HEK293 (cell line): ENCODE results near the gene CTCFL.

Experiments
- CTCF ChIP-seq: fragments of 450-650 bp; formaldehyde crosslinking; IDR thresholded peaks from 2 replicates; pipeline ENCODE4 v1.5.1; 2016; ENCODE audit warnings: missing biosample characterization, missing genetic modification characterization
- GLI2 ChIP-seq: fragments of 450-650 bp; formaldehyde crosslinking; IDR thresholded peaks from 2 replicates; pipeline ENCODE4; 2017; ENCODE audit warnings: missing biosample characterization, missing genetic modification characterization, low read depth, borderline replicate concordance
- PBX3 ChIP-seq: sonication (generic); formaldehyde crosslinking; IDR thresholded peaks from 2 replicates; pipeline ENCODE4 v1.8.1; 2022; ENCODE audit warnings: mild to moderate bottlenecking, moderate library complexity, missing genetic modification reagents
- SALL2 ChIP-seq: fragments of 450-650 bp; formaldehyde crosslinking; IDR thresholded peaks from 2 replicates; pipeline ENCODE4 v1.5.0; 2017; ENCODE audit warnings: missing biosample characterization, mild to moderate bottlenecking, missing genetic modification characterization, borderline replicate concordance
- TCF7L2 ChIP-seq: IDR thresholded peaks from 2 replicates; pipeline ENCODE4 v1.6.1; 2011; ENCODE audit warnings: low read depth, mild to moderate bottlenecking, inconsistent platforms, low read length, moderate library complexity, borderline replicate concordance
- ZBTB21 ChIP-seq: fragments of 450-650 bp; formaldehyde crosslinking; IDR thresholded peaks from 2 replicates; pipeline ENCODE4 v1.5.1; 2017; ENCODE audit warnings: missing biosample characterization, missing genetic modification characterization
- ZFP3 ChIP-seq: fragments of 450-650 bp; formaldehyde crosslinking; IDR thresholded peaks from 2 replicates; pipeline ENCODE4 v1.5.1; 2016; ENCODE audit warnings: low read depth, missing biosample characterization, missing genetic modification characterization
- ZNF121 ChIP-seq: fragments of 450-650 bp; formaldehyde crosslinking; IDR thresholded peaks from 2 replicates; pipeline ENCODE4 v1.5.1; 2016; ENCODE audit warnings: missing biosample characterization, missing genetic modification characterization
- ZNF24 ChIP-seq: fragments of 450-650 bp; formaldehyde crosslinking; IDR thresholded peaks from 2 replicates; pipeline ENCODE4 v1.5.1; 2016; ENCODE audit warnings: missing biosample characterization, missing genetic modification characterization
- ZNF350 ChIP-seq: fragments of 450-650 bp; formaldehyde crosslinking; IDR thresholded peaks from 2 replicates; pipeline ENCODE4 v1.5.0; 2017; ENCODE audit warnings: missing biosample characterization, mild to moderate bottlenecking, missing genetic modification characterization
- ZNF449 ChIP-seq: fragments of 450-650 bp; formaldehyde crosslinking; IDR thresholded peaks from 2 replicates; pipeline ENCODE4 v1.5.1; 2017; ENCODE audit warnings: missing biosample characterization, mild to moderate bottlenecking, missing genetic modification characterization, moderate library complexity
- ZSCAN4 ChIP-seq: fragments of 450-650 bp; formaldehyde crosslinking; IDR thresholded peaks from 2 replicates; pipeline ENCODE4 v1.5.1; 2017; ENCODE audit warnings: missing biosample characterization, missing genetic modification characterization

- TF ChIP-seq ZNF449 (tag by site-specific recombination): no peak
- no peak for TF ChIP-seq ZSCAN4 (tag by site-specific recombination)
- no peak for TF ChIP-seq CTCF (tag by site-specific recombination)
- TF ChIP-seq PBX3: no peak
- no peak for TF ChIP-seq SALL2
- no peak for TF ChIP-seq ZNF350
- TF ChIP-seq ZNF121 (tag by site-specific recombination): no peak
- no peak for TF ChIP-seq GLI2
- no peak for TF ChIP-seq ZBTB21 (tag by site-specific recombination)
- no peak for TF ChIP-seq TCF7L2
- TF ChIP-seq ZNF24 (tag by site-specific recombination): no peak
- TF ChIP-seq ZFP3 (tag by site-specific recombination): no peak
Measured at GRCh38 chr20:57485770-57486169, 39.2 kb downstream of the CTCFL start.
